WTC11 (cell line): ENCODE data around the gene TAF3. TPM values are rescaled to one million over a fixed set of nuclear protein-coding genes. Genes with fewer than 3 reads are reported as not detected.

Experiments
- ATAC-seq: fragments of 200-7000 bp; cut with Tn5 transposase; 2 replicates; pipeline ENCODE4 v1.10.0; 2021; ENCODE audit warnings: mild to moderate bottlenecking, moderate library complexity
- CTCF ChIA-PET: fragments of 300-600 bp; sonication (Branson Sonifier 250); formaldehyde crosslinking; loops from one replicate; lab custom pipeline; 2021; ENCODE audit warnings: antibody characterized with exemption; lab: Charles Lee
- POLR2A ChIA-PET: fragments of 350-600 bp; sonication (Branson Sonifier 250); formaldehyde crosslinking; loops from one replicate; lab custom pipeline; 2021; ENCODE audit warnings: antibody characterized with exemption; lab: Charles Lee
- DNase-seq: peaks from one replicate; pipeline ENCODE4 v3.0.0; 2021; ENCODE audit warnings: low spot score
- H3K27ac Mint-ChIP-seq: 2 replicates; pipeline ENCODE4 v1.8.0; 2021; ENCODE audit warnings: mixed read lengths
- H3K27me3 Mint-ChIP-seq: 2 replicates; pipeline ENCODE4 v1.8.0; 2021; ENCODE audit warnings: low read depth, mild to moderate bottlenecking, moderate library complexity, mixed read lengths
- H3K36me3 Mint-ChIP-seq: 2 replicates; pipeline ENCODE4 v1.8.0; 2021; ENCODE audit warnings: mixed read lengths
- H3K4me1 Mint-ChIP-seq: 2 replicates; pipeline ENCODE4 v1.8.0; 2022; ENCODE audit warnings: mixed read lengths
- H3K4me3 Mint-ChIP-seq: 2 replicates; pipeline ENCODE4 v1.8.0; 2021; ENCODE audit warnings: mild to moderate bottlenecking, moderate library complexity, mixed read lengths
- H3K9me3 Mint-ChIP-seq: 2 replicates; pipeline ENCODE4 v1.8.0; 2021; ENCODE audit warnings: mixed read lengths
- AFF4 ChIP-seq: sonication (generic); formaldehyde crosslinking; IDR thresholded peaks from 2 replicates; pipeline ENCODE4 v1.8.1; 2023; ENCODE audit warnings: mild to moderate bottlenecking, missing genetic modification reagents, borderline replicate concordance
- CREM ChIP-seq: sonication (generic); formaldehyde crosslinking; IDR thresholded peaks from 2 replicates; pipeline ENCODE4 v1.8.1; 2022; ENCODE audit warnings: mild to moderate bottlenecking, missing genetic modification reagents, moderate library complexity
- ELF4 ChIP-seq: sonication (generic); formaldehyde crosslinking; IDR thresholded peaks from 2 replicates; pipeline ENCODE4 v1.8.1; 2022; ENCODE audit warnings: low read depth, mild to moderate bottlenecking, moderate library complexity, missing genetic modification reagents
- ETV6 ChIP-seq: sonication (generic); formaldehyde crosslinking; IDR thresholded peaks from 2 replicates; pipeline ENCODE4 v1.8.1; 2022; ENCODE audit warnings: mild to moderate bottlenecking, missing genetic modification reagents
- FOXP4 ChIP-seq: sonication (generic); formaldehyde crosslinking; IDR thresholded peaks from 2 replicates; pipeline ENCODE4 v1.8.0; 2022; ENCODE audit warnings: mild to moderate bottlenecking, missing genetic modification reagents
- GABPB1 ChIP-seq: sonication (generic); formaldehyde crosslinking; IDR thresholded peaks from 2 replicates; pipeline ENCODE4 v1.8.1; 2023; ENCODE audit warnings: mild to moderate bottlenecking, missing genetic modification reagents
- GTF2I ChIP-seq: fragments of 250-450 bp; sonication (Bioruptor Pico); conservative IDR thresholded peaks from 2 replicates; pipeline ENCODE4 v1.4.0; 2021; ENCODE audit warnings: mild to moderate bottlenecking
- HMGXB4 ChIP-seq: sonication (generic); formaldehyde crosslinking; IDR thresholded peaks from 2 replicates; pipeline ENCODE4 v1.8.1; 2023; ENCODE audit warnings: mild to moderate bottlenecking, moderate library complexity, missing genetic modification reagents
- NR1H2 ChIP-seq: sonication (generic); formaldehyde crosslinking; IDR thresholded peaks from 2 replicates; pipeline ENCODE4 v1.9.0; 2021; ENCODE audit warnings: mild to moderate bottlenecking, moderate library complexity, missing genetic modification reagents
- STAT6 ChIP-seq: sonication (generic); formaldehyde crosslinking; conservative IDR thresholded peaks from 2 replicates; pipeline ENCODE4 v1.8.1; 2023; ENCODE audit warnings: mild to moderate bottlenecking, low read depth, missing genetic modification reagents, moderate library complexity
- TEAD4 ChIP-seq: sonication (generic); formaldehyde crosslinking; IDR thresholded peaks from 2 replicates; pipeline ENCODE4 v1.8.0; 2022; ENCODE audit warnings: mild to moderate bottlenecking, missing genetic modification reagents
- ZBTB43 ChIP-seq: sonication (generic); formaldehyde crosslinking; IDR thresholded peaks from 2 replicates; pipeline ENCODE4 v1.8.1; 2023; ENCODE audit warnings: mild to moderate bottlenecking, missing genetic modification reagents
- ZNF138 ChIP-seq: sonication (generic); formaldehyde crosslinking; conservative IDR thresholded peaks from 2 replicates; pipeline ENCODE4 v1.8.1; 2022; ENCODE audit warnings: mild to moderate bottlenecking, moderate library complexity, missing genetic modification reagents
- ZNF281 ChIP-seq: sonication (generic); formaldehyde crosslinking; IDR thresholded peaks from 2 replicates; pipeline ENCODE4 v1.8.0; 2023; ENCODE audit warnings: mild to moderate bottlenecking, missing genetic modification reagents
- ZNF671 ChIP-seq: fragments of 250-450 bp; sonication (Bioruptor Pico); IDR thresholded peaks from 2 replicates; pipeline ENCODE4 v1.8.0; 2021; ENCODE audit warnings: mild to moderate bottlenecking
- total RNA-seq: library from RNA; stranded (reverse); gene quantifications from 3 replicates; pipeline ENCODE4 v1.2.3, GENCODE V29; 2021

The TAF3 gene
- total RNA-seq, 1 experiment from 2014 or later: 8.9 TPM

GRCh38 chr10:7853890-7854289, 35.6 kb downstream of the TAF3 start (continued):
- TF ChIP-seq STAT6 (CRISPR knock-in tag): no peak
- no peak for TF ChIP-seq ZNF281 (CRISPR knock-in tag)

GRCh38 chr10:7855205-7855604, 36.9 kb downstream of the TAF3 start:
- Mint-ChIP-seq H3K27ac (peak overlapping the region; percentile 73; the same call in 1 of the 2 replicates), H3K4me1 (peaks cover 30% of the 10 kb centered on the region), H3K9me3 (peaks cover 4% of the 10 kb centered on the region), H3K36me3 (peaks cover 5% of the 10 kb centered on the region), H3K27me3 (no peaks in the 10 kb centered on the region), H3K4me3 (no peak overlapping the region)
- ChIA-PET CTCF (no interaction called here), POLR2A (no interaction called here)
- DNase-seq: peak; percentile 17
- peak; percentile 83 for ATAC-seq
- TF ChIP-seq ZNF671: no peak
- TF ChIP-seq FOXP4 (CRISPR knock-in tag): no peak
- TF ChIP-seq ETV6 (CRISPR knock-in tag): no peak
- no peak for TF ChIP-seq NR1H2
- TF ChIP-seq TEAD4 (CRISPR knock-in tag): no peak
- no peak for TF ChIP-seq HMGXB4
- TF ChIP-seq AFF4 (CRISPR knock-in tag): no peak
- TF ChIP-seq STAT6 (CRISPR knock-in tag): no peak
- TF ChIP-seq ZNF281 (CRISPR knock-in tag): no peak
- TF ChIP-seq ZBTB43 (CRISPR knock-in tag): no peak
- no peak for TF ChIP-seq ZNF138 (CRISPR knock-in tag)
- TF ChIP-seq GTF2I (CRISPR knock-in tag): no peak
- TF ChIP-seq ELF4 (CRISPR knock-in tag): no peak
- TF ChIP-seq CREM (CRISPR knock-in tag): no peak
- no peak for TF ChIP-seq GABPB1
